WERI-Rb-1 (cell line): ENCODE results near the gene TTC39B.

Experiments
- DNase-seq: peaks from one replicate; pipeline ENCODE4 v3.0.0-alpha.2; 2020
- H3K27ac ChIP-seq: fragments of 250-450 bp; sonication (Bioruptor Pico); 2 replicates; pipeline ENCODE4 v1.5.1; 2020; ENCODE audit warnings: mild to moderate bottlenecking, moderate library complexity
- H3K27me3 ChIP-seq: fragments of 250-450 bp; sonication (Bioruptor Pico); 2 replicates; pipeline ENCODE4 v1.5.1; 2021; ENCODE audit warnings: mild to moderate bottlenecking, low read depth, moderate library complexity; ENCODE audit not compliant: insufficient read depth, severe bottlenecking
- H3K36me3 ChIP-seq: fragments of 250-450 bp; sonication (Bioruptor Pico); 2 replicates; pipeline ENCODE4 v1.5.1; 2020; ENCODE audit warnings: mild to moderate bottlenecking, moderate library complexity
- H3K4me3 ChIP-seq: 2 replicates; pipeline ENCODE4 v1.5.1; 2011; ENCODE audit warnings: low read depth, mild to moderate bottlenecking, control low read depth, low read length
- H3K9me3 ChIP-seq: fragments of 250-450 bp; sonication (Bioruptor Pico); 2 replicates; pipeline ENCODE4 v1.5.1; 2021; ENCODE audit warnings: mild to moderate bottlenecking, moderate library complexity; ENCODE audit not compliant: severe bottlenecking
- TF ChIP-seq, protein P1 (sequence below): IDR thresholded peaks from 2 replicates; pipeline ENCODE4 v1.5.1; 2011; ENCODE audit warnings: low read depth, mild to moderate bottlenecking, control low read depth, inconsistent platforms, low read length

The TTC39B gene

DNA sequence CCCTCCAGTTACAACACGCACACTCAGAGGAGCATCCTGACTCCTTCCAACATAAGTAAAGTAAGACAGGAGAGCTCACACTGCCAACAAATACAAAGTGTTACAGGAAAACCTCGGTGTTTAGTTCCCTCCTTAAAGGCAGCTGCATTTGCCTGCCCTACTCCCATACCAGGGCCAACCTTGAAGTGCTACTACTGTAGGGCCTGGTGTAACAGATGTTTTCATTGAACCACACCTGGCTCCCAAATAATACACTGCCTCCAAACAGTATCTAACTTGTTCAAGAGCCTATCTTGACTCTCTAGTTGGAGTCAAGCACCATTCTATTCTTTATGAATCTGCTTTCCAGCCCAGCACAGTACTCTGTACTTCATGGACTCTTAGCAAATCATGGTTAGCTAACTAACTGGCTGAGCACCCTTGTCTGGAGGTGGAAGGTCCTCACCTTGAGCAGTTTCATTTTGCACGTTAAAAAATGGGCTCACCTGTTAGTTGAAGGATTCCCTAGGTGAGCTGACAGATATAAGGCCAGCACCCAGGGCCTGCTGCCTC lies 34.6 kb downstream of the TTC39B start:
- Histone ChIP-seq H3K4me3 (no peak overlapping the region), H3K36me3 (no peaks in the 10 kb centered on the region), H3K9me3 (no peaks in the 10 kb centered on the region), H3K27me3 (no peaks in the 10 kb centered on the region), H3K27ac (no peak overlapping the region)
- TF ChIP-seq, protein P1, sequence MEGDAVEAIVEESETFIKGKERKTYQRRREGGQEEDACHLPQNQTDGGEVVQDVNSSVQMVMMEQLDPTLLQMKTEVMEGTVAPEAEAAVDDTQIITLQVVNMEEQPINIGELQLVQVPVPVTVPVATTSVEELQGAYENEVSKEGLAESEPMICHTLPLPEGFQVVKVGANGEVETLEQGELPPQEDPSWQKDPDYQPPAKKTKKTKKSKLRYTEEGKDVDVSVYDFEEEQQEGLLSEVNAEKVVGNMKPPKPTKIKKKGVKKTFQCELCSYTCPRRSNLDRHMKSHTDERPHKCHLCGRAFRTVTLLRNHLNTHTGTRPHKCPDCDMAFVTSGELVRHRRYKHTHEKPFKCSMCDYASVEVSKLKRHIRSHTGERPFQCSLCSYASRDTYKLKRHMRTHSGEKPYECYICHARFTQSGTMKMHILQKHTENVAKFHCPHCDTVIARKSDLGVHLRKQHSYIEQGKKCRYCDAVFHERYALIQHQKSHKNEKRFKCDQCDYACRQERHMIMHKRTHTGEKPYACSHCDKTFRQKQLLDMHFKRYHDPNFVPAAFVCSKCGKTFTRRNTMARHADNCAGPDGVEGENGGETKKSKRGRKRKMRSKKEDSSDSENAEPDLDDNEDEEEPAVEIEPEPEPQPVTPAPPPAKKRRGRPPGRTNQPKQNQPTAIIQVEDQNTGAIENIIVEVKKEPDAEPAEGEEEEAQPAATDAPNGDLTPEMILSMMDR: no peak
- no peak for DNase-seq

DNA sequence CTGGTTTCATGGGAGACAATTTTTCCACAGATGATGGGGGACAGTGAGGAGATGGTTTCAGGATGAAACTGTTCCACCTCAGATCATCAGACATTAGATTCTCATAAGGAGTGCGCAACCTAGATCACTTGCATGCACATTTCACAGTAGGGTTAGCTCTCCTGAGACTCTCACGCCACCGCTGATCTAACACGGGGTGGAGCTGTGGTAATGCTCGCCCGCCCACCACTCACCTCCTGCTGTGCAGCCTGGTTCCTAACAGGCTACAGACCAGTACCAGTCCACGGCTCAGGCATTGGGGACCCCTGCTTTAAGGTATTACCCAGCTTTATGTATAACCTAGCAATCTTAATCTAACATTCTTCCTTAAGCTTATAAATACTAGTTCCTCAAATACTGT lies 35.6 kb downstream of the TTC39B start:
- Histone ChIP-seq H3K4me3 (no peak overlapping the region), H3K27ac (no peak overlapping the region), H3K36me3 (no peaks in the 10 kb centered on the region), H3K27me3 (no peaks in the 10 kb centered on the region), H3K9me3 (no peaks in the 10 kb centered on the region)
- TF ChIP-seq, protein P1: no peak
- DNase-seq: no peak

DNA sequence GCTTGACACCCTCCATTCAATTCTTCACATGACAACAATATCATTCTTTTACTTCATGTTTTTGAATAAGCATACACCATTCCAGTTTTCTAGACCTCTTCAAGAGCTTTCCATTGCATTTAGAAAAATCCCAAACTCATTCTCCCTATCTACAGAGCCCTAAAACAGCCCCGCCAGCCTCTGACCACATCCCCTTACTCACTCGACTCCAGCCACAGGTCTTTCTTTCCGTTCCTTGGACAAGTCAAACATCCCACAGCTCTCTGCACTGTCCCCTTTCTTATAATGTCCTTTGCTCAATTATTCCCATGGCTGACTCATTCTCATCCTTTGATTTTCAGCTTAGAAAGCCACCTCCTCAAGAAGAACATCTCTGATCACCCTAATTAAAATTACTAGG lies 38.2 kb downstream of the TTC39B start:
- Histone ChIP-seq H3K4me3 (no peak overlapping the region), H3K27me3 (no peaks in the 10 kb centered on the region), H3K36me3 (no peaks in the 10 kb centered on the region), H3K9me3 (no peaks in the 10 kb centered on the region), H3K27ac (no peak overlapping the region)
- TF ChIP-seq, protein P1: no peak
- DNase-seq: no peak

DNA sequence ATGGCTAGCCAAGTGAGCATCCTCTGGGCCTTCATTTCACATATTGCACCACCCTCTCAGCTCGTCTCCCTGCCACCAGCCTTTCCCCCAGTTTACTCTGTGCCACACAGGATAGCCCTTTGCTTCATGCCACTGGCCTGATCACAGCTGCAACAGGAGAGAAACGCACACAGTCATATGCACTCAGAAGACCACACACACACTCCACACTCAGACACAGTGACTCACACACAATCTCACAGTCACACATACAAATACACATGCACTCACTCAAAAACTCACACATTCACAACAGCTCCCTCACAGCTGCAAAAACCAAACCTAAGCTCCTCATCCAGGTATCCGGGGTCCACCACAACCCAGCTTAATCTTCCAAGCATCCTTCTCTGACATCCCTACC lies 38.7 kb downstream of the TTC39B start:
- no peaks in the 10 kb centered on the region for H3K36me3 ChIP-seq
- TF ChIP-seq, protein P1: no peak
- no peak overlapping the region for H3K27ac ChIP-seq
- H3K4me3 ChIP-seq: no peak overlapping the region
- no peaks in the 10 kb centered on the region for H3K9me3 ChIP-seq
- no peak for DNase-seq
- no peaks in the 10 kb centered on the region for H3K27me3 ChIP-seq

DNA sequence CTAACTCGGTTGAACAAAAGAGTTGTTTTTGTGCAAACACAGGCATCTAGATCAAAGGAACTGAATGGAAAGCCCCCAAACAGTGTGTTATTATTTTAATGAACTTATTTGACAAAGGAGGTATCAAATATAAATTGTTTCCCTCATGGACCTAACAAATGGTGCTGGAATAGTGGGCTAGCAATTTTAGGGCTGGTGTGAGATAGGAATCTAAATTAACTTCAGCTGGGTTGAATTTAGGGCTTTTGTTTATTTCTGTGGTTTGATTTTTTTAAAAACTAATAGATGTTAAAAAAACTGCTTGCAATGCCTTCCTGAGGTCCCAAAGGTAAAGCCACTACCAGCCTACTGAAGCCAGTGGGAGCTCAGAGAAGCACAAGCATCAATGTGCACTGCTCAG lies 42.1 kb downstream of the TTC39B start:
- no peak for DNase-seq

More for the DNA sequence above, 42.1 kb downstream of the TTC39B start:
- H3K36me3 ChIP-seq: no peaks in the 10 kb centered on the region
- H3K4me3 ChIP-seq: no peak overlapping the region
- no peak overlapping the region for H3K27ac ChIP-seq
- no peaks in the 10 kb centered on the region for H3K9me3 ChIP-seq
- TF ChIP-seq, protein P1: no peak
- H3K27me3 ChIP-seq: no peaks in the 10 kb centered on the region
